Endometrial microvascular endothelial cells (primary cell): ENCODE data around the gene SYT17. TPM values are rescaled to one million over a fixed set of nuclear protein-coding genes. Genes with fewer than 3 reads are reported as not detected.

Source experiments
- in situ Hi-C: cut with HindIII; loops from 2 replicates; pipeline ENCODE4 v1.10.0; 2017; ENCODE audit warnings: low sequenced_read_pairs, low pct_unique_long_range_greater_than_20kb; ENCODE audit errors: inconsistent ontology term
- total RNA-seq: library from RNA; depleted of rRNA; stranded (reverse); fragments of >200 nt; gene quantifications from one replicate; pipeline ENCODE4 v1.2.3, GENCODE V29; 2015; ENCODE audit errors: inconsistent ontology term

Gene SYT17
- total RNA-seq, 1 donor from 2014 or later, result not detected

GRCh38 chr16:19188406-19188805 lies 20.4 kb downstream of the SYT17 start:
- in situ Hi-C loops, result no loop called here

GRCh38 chr16:19192865-19193264 lies 24.8 kb downstream of the SYT17 start:
- in situ Hi-C loops, result no loop called here

GRCh38 chr16:19196871-19197270 lies 28.8 kb downstream of the SYT17 start:
- in situ Hi-C loops, result no loop called here

GRCh38 chr16:19203374-19203966 lies 35.4 kb downstream of the SYT17 start:
- in situ Hi-C loops, result no loop called here

- in situ Hi-C loops, result no loop called here
These were observed 42.4 kb downstream of the SYT17 start for GRCh38 chr16:19210280-19210924.

GRCh38 chr16:19210968-19211367 lies 42.9 kb downstream of the SYT17 start:
- in situ Hi-C loops, result no loop called here

- in situ Hi-C loops, result no loop called here
These were observed 44.0 kb downstream of the SYT17 start for GRCh38 chr16:19212059-19212458.

GRCh38 chr16:19213885-19214284 lies 45.8 kb downstream of the SYT17 start:
- in situ Hi-C loops, result no loop called here

GRCh38 chr16:19215705-19216104 lies 47.7 kb downstream of the SYT17 start:
- in situ Hi-C loops, result no loop called here

- in situ Hi-C loops, result no loop called here
These were observed 50.5 kb downstream of the SYT17 start for GRCh38 chr16:19218581-19218980.

GRCh38 chr16:19219836-19220235 lies 51.8 kb downstream of the SYT17 start:
- in situ Hi-C loops, result no loop called here

- in situ Hi-C loops, result no loop called here
These were observed 55.5 kb downstream of the SYT17 start for GRCh38 chr16:19223235-19224170.

GRCh38 chr16:19225651-19226050 lies 57.6 kb downstream of the SYT17 start:
- in situ Hi-C loops, result no loop called here

- in situ Hi-C loops, result no loop called here
These were observed 59.6 kb downstream of the SYT17 start for GRCh38 chr16:19227643-19228042.

GRCh38 chr16:19228052-19228451 lies 60.0 kb downstream of the SYT17 start:
- in situ Hi-C loops, result no loop called here

GRCh38 chr16:19228575-19228974 lies 60.5 kb downstream of the SYT17 start:
- in situ Hi-C loops, result no loop called here

- in situ Hi-C loops, result no loop called here
These were observed 62.5 kb downstream of the SYT17 start for GRCh38 chr16:19230575-19230974.

GRCh38 chr16:19231881-19232280 lies 63.8 kb downstream of the SYT17 start:
- in situ Hi-C loops, result no loop called here

- in situ Hi-C loops, result no loop called here
These were observed 64.9 kb downstream of the SYT17 start for GRCh38 chr16:19232988-19233387.

- in situ Hi-C loops, result no loop called here
These were observed 67.4 kb downstream of the SYT17 start for GRCh38 chr16:19235478-19235877.
